ENCODE results near the gene SPATA13. TPM values are rescaled to one million over a fixed set of nuclear protein-coding genes. Genes with fewer than 3 reads are reported as not detected.

Gene SPATA13
- total RNA-seq, 1 donor from 2014 or later: 2.7 TPM

GRCh38 chr13:24146961-24147569 lies 13.5 kb upstream of the SPATA13 start:
- no peak for DNase-seq (ENCODE audit: extremely low spot score, unreplicated experiment)
- H3K4me1 Mint-ChIP-seq (ENCODE audit: unreplicated experiment): peaks cover 16% of the 10 kb centered on the region
- H3K9me3 Mint-ChIP-seq (ENCODE audit: unreplicated experiment): no peaks in the 10 kb centered on the region
- H3K27ac Mint-ChIP-seq (ENCODE audit: unreplicated experiment): no peak overlapping the region
- H3K36me3 Mint-ChIP-seq (ENCODE audit: unreplicated experiment): no peaks in the 10 kb centered on the region
- H3K4me3 Mint-ChIP-seq (ENCODE audit: unreplicated experiment): no peak overlapping the region
- H3K27me3 Mint-ChIP-seq (ENCODE audit: unreplicated experiment): peaks cover 4% of the 10 kb centered on the region
- TF ChIP-seq CTCF (IDR thresholded peaks at IDR 0.05): no peak

- no peak for TF ChIP-seq CTCF (IDR thresholded peaks at IDR 0.05)
- Mint-ChIP-seq H3K36me3 (ENCODE audit: unreplicated experiment) (no peaks in the 10 kb centered on the region), H3K27me3 (ENCODE audit: unreplicated experiment) (peaks cover 4% of the 10 kb centered on the region), H3K9me3 (ENCODE audit: unreplicated experiment) (no peaks in the 10 kb centered on the region), H3K4me3 (ENCODE audit: unreplicated experiment) (no peak overlapping the region), H3K27ac (ENCODE audit: unreplicated experiment) (peak overlapping the region; percentile 39), H3K4me1 (ENCODE audit: unreplicated experiment) (peaks cover 16% of the 10 kb centered on the region)
- DNase-seq (ENCODE audit: extremely low spot score, unreplicated experiment): no peak
Observed at GRCh38 chr13:24147570-24147963, 13.0 kb upstream of the SPATA13 start.

- TF ChIP-seq CTCF (IDR thresholded peaks at IDR 0.05): no peak
- no peak for DNase-seq (ENCODE audit: extremely low spot score, unreplicated experiment)
- Mint-ChIP-seq H3K27ac (ENCODE audit: unreplicated experiment) (peak overlapping the region; percentile 82), H3K9me3 (ENCODE audit: unreplicated experiment) (no peaks in the 10 kb centered on the region), H3K27me3 (ENCODE audit: unreplicated experiment) (peaks cover 4% of the 10 kb centered on the region), H3K4me3 (ENCODE audit: unreplicated experiment) (peak overlapping the region; percentile 1), H3K36me3 (ENCODE audit: unreplicated experiment) (no peaks in the 10 kb centered on the region), H3K4me1 (ENCODE audit: unreplicated experiment) (peaks cover 16% of the 10 kb centered on the region)
Observed at GRCh38 chr13:24148414-24149235, 11.9 kb upstream of the SPATA13 start.

GRCh38 chr13:24149246-24150032 lies 11.1 kb upstream of the SPATA13 start:
- Mint-ChIP-seq H3K4me1 (ENCODE audit: unreplicated experiment) (peaks cover 16% of the 10 kb centered on the region), H3K9me3 (ENCODE audit: unreplicated experiment) (no peaks in the 10 kb centered on the region), H3K36me3 (ENCODE audit: unreplicated experiment) (no peaks in the 10 kb centered on the region), H3K4me3 (ENCODE audit: unreplicated experiment) (no peak overlapping the region), H3K27ac (ENCODE audit: unreplicated experiment) (peak overlapping the region; percentile 82), H3K27me3 (ENCODE audit: unreplicated experiment) (peaks cover 4% of the 10 kb centered on the region)
- DNase-seq (ENCODE audit: extremely low spot score, unreplicated experiment): no peak
- no peak for TF ChIP-seq CTCF (IDR thresholded peaks at IDR 0.05)

- Mint-ChIP-seq H3K27ac (ENCODE audit: unreplicated experiment) (no peak overlapping the region), H3K27me3 (ENCODE audit: unreplicated experiment) (peaks cover 2% of the 10 kb centered on the region), H3K36me3 (ENCODE audit: unreplicated experiment) (no peaks in the 10 kb centered on the region), H3K4me3 (ENCODE audit: unreplicated experiment) (no peak overlapping the region), H3K9me3 (ENCODE audit: unreplicated experiment) (no peaks in the 10 kb centered on the region), H3K4me1 (ENCODE audit: unreplicated experiment) (peaks cover 16% of the 10 kb centered on the region)
- DNase-seq (ENCODE audit: extremely low spot score, unreplicated experiment): no peak
- no peak for TF ChIP-seq CTCF (IDR thresholded peaks at IDR 0.05)
Observed at GRCh38 chr13:24150572-24150971, 9.9 kb upstream of the SPATA13 start.

Measured in osteocyte (in vitro differentiated cells).